Mucosa of descending colon (tissue), 3 donors: Measurements from ENCODE around the gene PBX1. TPM values are rescaled to one million over a fixed set of nuclear protein-coding genes. Genes with fewer than 3 reads are reported as not detected.

Experiments
- ATAC-seq: fragments of 200-7000 bp; cut with Tn5 transposase; one replicate; pipeline ENCODE4 v1.9.1; 2020; ENCODE audit warnings: mild to moderate bottlenecking, moderate library complexity
- DNase-seq, 3 donors: peaks; one replicate each; pipeline ENCODE4 v3.0.0-alpha.2; 2020
- H3K36me3 ChIP-seq: fragments of 200-600 bp; one replicate; pipeline ENCODE4 v1.8.0; 2021; ENCODE audit warnings: low read depth, mild to moderate bottlenecking
- H3K4me1 ChIP-seq: fragments of 200-600 bp; one replicate; pipeline ENCODE4 v1.8.0; 2021; ENCODE audit warnings: low read depth, mild to moderate bottlenecking
- H3K4me3 ChIP-seq: fragments of 200-600 bp; one replicate; pipeline ENCODE4 v1.8.0; 2021; ENCODE audit warnings: mild to moderate bottlenecking
- H3K9me3 ChIP-seq: fragments of 200-600 bp; one replicate; pipeline ENCODE4 v1.8.0; 2021; ENCODE audit warnings: mild to moderate bottlenecking
- CTCF ChIP-seq: fragments of 200-600 bp; IDR thresholded peaks from one replicate; pipeline ENCODE4 v1.8.0; 2022; ENCODE audit warnings: antibody characterized with exemption, mild to moderate bottlenecking
- intact Hi-C, 2 donors: fragments of 100-400 bp; cut with DNase I in 1 of 2; cut with micrococcal nuclease in 1 of 2; formaldehyde crosslinking; loops; one replicate each; pipeline versions ENCODE4 v1.11.0 to v1.11.1; 2022; cut with DNase I, micrococcal nuclease
- total RNA-seq, 3 donors: library from RNA; stranded (reverse); fragmentation: NEBNext Ultra II Directional in 2 of 3; extraction: Animal tissue kit (Norgen Biotek cat#: 25700) in 2 of 3; gene quantifications; one replicate each; pipeline versions ENCODE4 v1.2.1 to v1.2.4, GENCODE V29; 2021 to 2023
- donor health status: DM: no; HTN: no; CAD: no; lungs with moderate emphysema.
- donor health status: DM: no; HTN: no; CAD: no.
- donor health status: DM: no; HTN: yes; CAD: no.

PBX1 gene
- total RNA-seq, 3 donors from 2014 or later, result 52.6 to 182 (median 82.8) TPM

GRCh38 chr1:164703463-164703862 lies 144.5 kb downstream of the PBX1 start:
- Histone ChIP-seq H3K4me3 (no peak overlapping the region), H3K4me1 (peaks cover 35% of the 10 kb centered on the region), H3K9me3 (no peaks in the 10 kb centered on the region), H3K36me3 (no peaks in the 10 kb centered on the region)
- TF ChIP-seq CTCF, result no peak
- ATAC-seq (no peak), DNase-seq (no peak)
- intact Hi-C loops, result no loop called here

GRCh38 chr1:164703960-164704411 lies 145.0 kb downstream of the PBX1 start:
- Histone ChIP-seq H3K4me1 (peaks cover 39% of the 10 kb centered on the region), H3K4me3 (no peak overlapping the region), H3K9me3 (no peaks in the 10 kb centered on the region), H3K36me3 (no peaks in the 10 kb centered on the region)
- no peak for TF ChIP-seq CTCF
- DNase-seq (peak in 1 of 3 donors; percentile 66), ATAC-seq (peak; percentile 73)
- intact Hi-C loops, result no loop called here

DNA sequence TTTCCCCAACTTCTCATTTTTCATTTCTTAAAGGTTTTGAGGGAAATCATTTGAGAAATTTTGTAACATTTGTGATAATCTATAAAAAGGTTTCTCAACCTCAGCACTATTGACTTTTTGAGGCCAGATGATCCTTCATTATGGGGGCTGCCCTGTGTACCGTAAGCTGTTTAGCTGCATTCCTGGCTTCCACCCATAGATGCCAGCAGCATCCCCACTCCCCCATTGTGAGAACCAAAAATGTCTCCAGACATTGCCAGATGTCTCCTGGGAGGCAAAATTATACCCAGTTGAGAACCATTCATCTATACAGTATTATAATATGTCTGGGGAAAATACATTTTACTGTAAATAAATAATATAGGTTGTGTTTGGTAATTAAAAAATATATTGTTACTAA lies 146.0 kb downstream of the PBX1 start:
- no peak for TF ChIP-seq CTCF
- no peaks in the 10 kb centered on the region for H3K9me3 ChIP-seq
- no peak overlapping the region for H3K4me3 ChIP-seq
- peaks cover 39% of the 10 kb centered on the region for H3K4me1 ChIP-seq
- no peak for ATAC-seq
- no peaks in the 10 kb centered on the region for H3K36me3 ChIP-seq
- intact Hi-C loops, result no loop called here
- DNase-seq, result no peak

GRCh38 chr1:164706606-164706987 lies 147.6 kb downstream of the PBX1 start:
- H3K9me3 ChIP-seq, result no peaks in the 10 kb centered on the region
- no peak for TF ChIP-seq CTCF
- ATAC-seq (peak; percentile 83), DNase-seq (no peak)
- peaks cover 39% of the 10 kb centered on the region for H3K4me1 ChIP-seq
- H3K36me3 ChIP-seq, result no peaks in the 10 kb centered on the region
- no peak overlapping the region for H3K4me3 ChIP-seq
- intact Hi-C loops, result no loop called here

DNA sequence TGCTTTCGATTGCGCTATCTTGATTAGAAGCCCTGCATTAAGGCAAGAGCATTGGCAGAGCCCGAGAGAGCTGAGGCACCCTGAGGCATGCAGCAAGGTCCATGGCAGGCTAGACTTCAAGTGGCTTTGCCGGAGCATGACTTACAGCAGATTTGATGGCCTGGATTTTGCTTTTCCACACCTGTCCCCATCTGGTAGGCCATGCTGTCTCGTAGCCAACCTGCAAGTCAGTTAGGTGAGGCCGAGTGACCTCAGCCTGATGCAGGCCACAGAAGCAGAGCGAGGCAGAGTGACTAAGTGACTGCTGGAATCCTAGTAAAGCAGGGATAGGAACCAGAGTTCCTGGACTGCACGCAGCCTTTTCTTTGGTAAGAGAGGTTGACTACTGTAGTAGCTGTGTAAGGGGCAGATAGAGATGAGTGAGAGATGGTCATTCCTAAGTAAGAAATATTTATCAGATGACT lies 148.9 kb downstream of the PBX1 start:
- intact Hi-C loops, result no loop called here
- Histone ChIP-seq H3K9me3 (no peaks in the 10 kb centered on the region), H3K36me3 (no peaks in the 10 kb centered on the region), H3K4me1 (peaks cover 46% of the 10 kb centered on the region), H3K4me3 (no peak overlapping the region)
- peak; percentile 4 for ATAC-seq
- TF ChIP-seq CTCF, result no peak
- DNase-seq, result peak in 1 of 3 donors; percentile 34

- Histone ChIP-seq H3K36me3 (no peaks in the 10 kb centered on the region), H3K9me3 (no peaks in the 10 kb centered on the region), H3K4me3 (no peak overlapping the region), H3K4me1 (peaks cover 51% of the 10 kb centered on the region)
- intact Hi-C loops, result no loop called here
- no peak for ATAC-seq
- no peak for TF ChIP-seq CTCF
- DNase-seq, result no peak
These were observed 149.6 kb downstream of the PBX1 start for GRCh38 chr1:164708596-164708995.
